T47D (cell line): ENCODE data around the gene ABCA10.
"Not testable (repeated sequence)": the region's sequence is repeated elsewhere in the genome, so short reads cannot be mapped to it uniquely, and the experiment has no call there.

ENCODE experiments used
- DNase-seq, 2 experiments: peaks; one replicate each; pipeline versions ENCODE4 v3.0.0 to v3.0.0-alpha.2; 2011 to 2012; ENCODE audit warnings: low read depth in 1 of 2, low spot score in 1 of 2
- JUND ChIP-seq: IDR thresholded peaks from 2 replicates; pipeline ENCODE4 v1.6.1; 2012; ENCODE audit warnings: low read depth
- in situ Hi-C: cut with HindIII; loops from 2 replicates; pipeline ENCODE4 v1.10.0; 2016; ENCODE audit warnings: low sequenced_read_pairs, low pct_unique_long_range_greater_than_20kb

ABCA10 gene

DNA sequence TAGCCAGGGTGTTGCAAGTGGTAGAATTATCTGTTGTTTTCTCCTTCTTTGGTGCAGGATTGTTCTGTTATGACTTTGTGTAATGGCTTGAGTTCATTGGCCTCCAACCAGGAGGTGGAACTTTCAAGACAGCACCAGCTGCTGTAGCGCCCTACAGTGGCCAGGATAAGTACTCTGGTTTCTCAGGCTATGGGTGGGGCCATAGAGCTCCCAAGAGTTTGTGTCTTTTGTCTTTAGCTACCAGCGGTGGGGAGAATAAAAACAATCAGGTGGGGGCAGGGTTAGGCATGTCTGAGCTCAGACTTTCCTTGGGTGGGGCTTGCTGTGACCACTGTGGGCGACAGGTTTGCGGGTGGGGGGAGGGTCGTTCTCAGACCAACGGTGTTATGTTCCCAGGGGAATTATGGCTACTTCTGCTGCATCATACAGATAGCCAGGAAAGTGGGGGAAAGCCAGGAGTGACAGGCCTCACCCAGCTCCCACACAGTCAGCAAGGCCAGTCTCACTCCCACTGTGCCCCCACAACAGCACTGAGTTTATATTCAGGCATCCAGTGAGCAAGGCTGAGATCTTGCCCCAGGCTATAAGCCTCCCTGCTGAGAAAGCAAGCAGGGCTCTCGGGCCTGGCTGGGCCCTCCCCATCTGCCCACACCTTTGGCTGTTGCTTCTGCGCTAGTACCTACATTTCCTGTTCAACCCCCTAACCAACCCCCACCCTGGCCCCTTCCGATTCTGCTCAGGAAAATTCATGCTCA is 15.4 kb downstream of the ABCA10 start:
- DNase-seq = no peak
- in situ Hi-C loops = no loop called here
- no peak for TF ChIP-seq JUND

DNA sequence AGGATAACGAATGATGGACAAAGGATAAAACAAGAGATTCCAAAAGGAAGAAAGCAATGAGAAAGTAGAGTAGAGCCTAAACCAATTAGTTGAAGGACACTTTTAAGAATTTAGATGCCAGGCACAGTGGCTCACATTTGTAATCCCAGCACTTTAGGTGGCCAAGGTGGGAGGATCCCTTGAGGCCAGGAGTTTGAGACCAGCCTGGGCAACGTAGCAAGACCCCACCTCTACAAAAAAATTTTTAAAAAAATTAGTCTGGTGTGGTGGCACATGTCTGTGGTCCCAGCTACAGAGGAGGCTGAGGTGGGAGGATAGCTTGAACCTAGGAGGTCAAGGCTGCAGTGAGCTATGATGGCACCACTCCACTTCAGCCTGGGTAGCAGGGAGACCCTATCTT is 20.0 kb downstream of the ABCA10 start:
- DNase-seq = no peak
- in situ Hi-C loops = no loop called here
- TF ChIP-seq JUND = no peak

DNA sequence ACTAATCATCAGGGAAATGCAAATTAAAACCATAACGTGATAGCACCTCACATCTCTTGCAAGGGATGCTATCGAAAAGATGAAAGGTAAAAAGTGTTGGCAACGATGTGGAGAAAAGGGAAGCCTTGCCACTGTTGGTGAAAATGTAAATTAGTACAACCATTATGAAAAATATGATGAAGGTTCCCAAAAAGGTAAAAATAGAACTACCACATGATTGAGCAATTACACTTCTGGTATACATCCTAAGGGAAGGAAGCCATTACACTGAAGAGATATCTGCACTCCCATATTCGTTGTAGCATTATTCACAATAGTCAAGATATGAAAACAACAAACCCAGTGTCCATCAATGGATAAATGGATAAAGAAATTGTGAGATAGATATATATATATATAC is 21.5 kb downstream of the ABCA10 start:
- in situ Hi-C loops = no loop called here
- TF ChIP-seq JUND = no peak
- DNase-seq = no peak

DNA sequence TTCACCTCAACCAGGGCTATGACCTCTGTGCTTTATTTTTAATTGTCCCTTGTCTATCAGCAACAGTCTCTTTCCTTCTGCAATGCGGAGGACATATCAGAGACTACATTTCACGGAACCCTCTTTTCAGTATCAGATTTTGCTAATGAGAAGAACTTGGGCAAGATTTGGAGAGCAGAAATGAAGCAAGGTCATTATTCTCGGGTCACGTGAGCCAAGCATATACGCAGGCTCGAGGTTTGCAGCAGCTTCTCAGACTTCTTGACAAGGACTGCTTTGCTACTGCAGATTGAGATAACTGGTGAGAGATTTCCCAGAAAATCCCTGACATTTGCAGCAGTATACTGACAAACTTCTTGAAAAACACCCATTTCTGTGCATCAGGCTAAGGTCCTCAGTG is 30.4 kb downstream of the ABCA10 start:
- in situ Hi-C loops = no loop called here
- DNase-seq = no peak
- no peak for TF ChIP-seq JUND

DNA sequence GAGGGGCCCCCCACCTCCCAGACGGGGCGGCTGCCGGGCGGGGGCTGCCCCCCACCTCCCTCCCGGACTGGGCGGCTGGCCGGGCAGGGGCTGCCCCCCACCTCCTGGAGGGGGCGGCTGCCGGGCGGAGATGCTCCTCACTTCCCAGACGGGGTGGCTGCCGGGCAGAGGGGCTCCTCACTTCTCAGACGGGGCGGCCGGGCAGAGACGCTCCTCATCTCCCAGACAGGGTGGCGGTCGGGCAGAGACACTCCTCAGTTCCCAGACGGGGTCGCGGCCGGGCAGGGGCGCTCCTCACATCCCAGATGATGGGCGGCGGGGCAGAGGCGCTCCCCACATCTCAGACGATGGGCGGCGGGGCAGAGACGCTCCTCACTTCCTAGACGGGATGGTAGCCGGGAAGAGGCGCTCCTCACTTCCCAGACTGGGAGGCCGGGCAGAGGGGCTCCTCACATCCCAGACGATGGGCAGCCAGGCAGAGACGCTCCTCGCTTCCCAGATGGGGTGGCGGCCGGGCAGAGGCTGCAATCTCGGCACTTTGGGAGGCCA is 32.4 kb downstream of the ABCA10 start:
- in situ Hi-C loops = not testable (repeated sequence)

DNA sequence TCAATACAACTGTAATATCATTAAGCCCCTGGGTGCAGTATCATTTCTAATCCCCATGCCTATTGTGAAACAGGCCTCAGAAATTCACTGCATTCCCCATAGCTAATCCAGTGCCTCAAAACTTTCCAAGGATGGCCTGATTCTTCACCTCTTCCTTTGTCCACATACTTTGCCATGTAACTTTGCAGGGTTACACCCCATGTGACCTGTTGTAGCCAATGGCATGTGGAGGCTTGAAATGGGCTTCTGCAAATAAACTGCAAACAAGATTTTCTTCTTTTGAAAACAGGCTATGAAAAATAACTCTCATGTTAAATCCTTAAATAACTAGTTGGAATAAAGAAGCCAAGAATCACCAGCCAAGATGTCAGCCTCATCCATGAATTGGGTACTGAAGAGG is 35.9 kb downstream of the ABCA10 start:
- peak in 1 of 2 experiments; percentile 22 for DNase-seq
- no peak for TF ChIP-seq JUND
- in situ Hi-C loops = no loop called here

More for the DNA sequence above, 32.4 kb downstream of the ABCA10 start:
- not testable (repeated sequence) for DNase-seq

DNA sequence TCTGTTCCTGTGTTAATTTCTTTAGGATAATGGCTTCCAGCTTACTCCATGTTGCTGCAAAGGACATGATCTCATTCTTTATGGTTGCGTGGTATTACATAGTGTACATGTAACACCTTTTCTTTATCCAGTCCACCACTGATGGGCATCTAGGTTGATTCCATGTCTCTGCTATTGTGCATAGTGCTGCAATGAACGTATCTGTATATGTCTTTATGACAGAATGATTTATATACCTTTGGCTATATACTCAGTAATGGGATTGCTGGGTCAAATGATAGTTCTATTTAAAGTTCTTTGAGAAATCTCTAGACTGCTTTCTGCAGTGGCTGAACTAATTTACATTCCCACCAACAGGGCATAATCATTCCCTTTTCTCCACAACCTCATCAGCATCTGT is 39.8 kb downstream of the ABCA10 start:
- in situ Hi-C loops = no loop called here
- no peak for TF ChIP-seq JUND
- DNase-seq = no peak

DNA sequence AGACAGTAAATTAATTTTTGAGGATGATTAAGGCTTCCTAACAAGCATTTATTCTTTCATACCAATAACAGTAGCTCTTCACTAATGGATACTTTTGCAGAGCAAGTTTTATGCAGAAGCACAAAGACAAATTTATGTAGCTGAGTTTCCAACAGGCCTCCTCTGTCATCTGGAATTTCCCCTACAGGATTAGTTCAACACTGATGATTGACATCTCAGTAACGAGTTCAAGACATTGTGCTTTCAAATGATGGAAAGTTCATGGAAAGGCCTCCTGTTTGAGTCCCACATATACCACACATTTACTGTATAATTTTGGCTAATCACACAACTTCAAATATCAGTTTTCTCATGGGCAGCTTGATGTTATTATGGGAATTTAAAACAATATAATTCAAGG is 40.6 kb downstream of the ABCA10 start:
- in situ Hi-C loops = no loop called here

DNA sequence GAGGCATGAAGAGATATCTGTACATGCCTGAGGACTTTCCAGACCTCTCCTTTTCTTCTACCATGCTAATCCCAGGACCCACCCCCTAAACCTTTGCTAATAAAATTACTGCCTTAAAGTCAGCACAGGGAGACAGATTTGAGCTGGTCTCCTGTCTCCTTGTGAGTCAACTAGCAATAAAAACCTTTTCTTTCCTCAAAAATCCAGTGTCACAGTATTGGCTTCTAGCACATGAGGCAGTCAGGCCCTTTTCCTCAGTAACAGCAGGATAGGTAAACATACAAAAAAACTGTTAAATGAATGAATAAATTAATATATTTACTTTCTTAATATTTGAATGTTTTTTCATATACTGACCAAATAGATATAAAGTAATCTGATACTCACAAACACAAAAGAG is 41.3 kb downstream of the ABCA10 start:
- in situ Hi-C loops = no loop called here
- no peak for DNase-seq
- TF ChIP-seq JUND = no peak

More for the DNA sequence above, 40.6 kb downstream of the ABCA10 start:
- DNase-seq = no peak
- TF ChIP-seq JUND = no peak

DNA sequence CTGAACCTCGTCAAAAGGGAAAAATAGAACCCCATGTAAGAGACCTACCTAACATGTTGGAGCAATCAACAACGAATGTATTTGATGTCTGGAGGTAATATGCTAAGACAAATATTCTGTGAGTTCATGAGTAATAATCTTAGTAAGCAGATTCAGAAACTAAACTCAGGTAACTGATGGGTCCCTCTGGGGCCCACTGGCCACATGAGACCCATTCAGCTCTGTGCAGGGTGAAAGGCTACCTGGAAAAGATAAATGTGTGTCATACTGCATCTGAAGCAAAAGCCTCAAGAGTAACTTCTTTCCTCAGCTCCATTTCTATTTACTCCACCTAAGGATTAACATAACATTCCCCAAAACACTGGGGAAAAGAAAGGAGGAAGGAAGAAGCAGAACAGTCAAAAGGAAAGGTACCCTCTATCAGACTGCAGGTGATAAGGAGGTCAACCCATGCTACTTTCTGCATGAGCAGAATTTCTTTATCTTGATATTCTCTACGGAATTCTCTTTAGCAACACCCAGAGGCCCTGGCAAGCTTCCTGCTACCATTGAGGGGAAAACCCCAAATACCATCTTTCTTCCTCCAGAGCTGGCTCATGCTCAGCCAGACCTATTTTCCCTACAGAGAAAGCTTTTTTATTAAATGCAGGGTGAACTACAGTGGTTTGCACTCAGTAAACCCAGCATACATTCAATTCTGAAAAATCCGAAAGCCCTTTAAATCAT is 49.2 kb downstream of the ABCA10 start:
- DNase-seq = no peak
- TF ChIP-seq JUND = no peak

DNA sequence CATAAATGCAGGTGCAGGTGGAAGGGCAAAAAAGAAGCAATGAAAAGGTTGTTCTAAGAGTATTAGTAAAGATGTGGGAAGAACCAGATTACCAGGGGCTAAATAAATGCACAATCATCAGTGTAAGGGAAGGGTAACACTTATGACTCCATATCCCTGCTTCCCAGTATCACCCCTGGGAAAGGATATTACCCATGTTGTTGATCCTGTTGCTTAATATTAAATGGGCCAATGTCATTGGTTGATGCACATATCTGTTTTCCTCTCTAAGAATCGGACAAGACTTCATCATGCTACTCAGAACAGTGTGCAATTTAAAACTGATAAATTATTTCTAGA is 52.2 kb downstream of the ABCA10 start:
- DNase-seq = no peak
- in situ Hi-C loops = no loop called here
- no peak for TF ChIP-seq JUND

More for the DNA sequence above, 49.2 kb downstream of the ABCA10 start:
- in situ Hi-C loops = no loop called here

DNA sequence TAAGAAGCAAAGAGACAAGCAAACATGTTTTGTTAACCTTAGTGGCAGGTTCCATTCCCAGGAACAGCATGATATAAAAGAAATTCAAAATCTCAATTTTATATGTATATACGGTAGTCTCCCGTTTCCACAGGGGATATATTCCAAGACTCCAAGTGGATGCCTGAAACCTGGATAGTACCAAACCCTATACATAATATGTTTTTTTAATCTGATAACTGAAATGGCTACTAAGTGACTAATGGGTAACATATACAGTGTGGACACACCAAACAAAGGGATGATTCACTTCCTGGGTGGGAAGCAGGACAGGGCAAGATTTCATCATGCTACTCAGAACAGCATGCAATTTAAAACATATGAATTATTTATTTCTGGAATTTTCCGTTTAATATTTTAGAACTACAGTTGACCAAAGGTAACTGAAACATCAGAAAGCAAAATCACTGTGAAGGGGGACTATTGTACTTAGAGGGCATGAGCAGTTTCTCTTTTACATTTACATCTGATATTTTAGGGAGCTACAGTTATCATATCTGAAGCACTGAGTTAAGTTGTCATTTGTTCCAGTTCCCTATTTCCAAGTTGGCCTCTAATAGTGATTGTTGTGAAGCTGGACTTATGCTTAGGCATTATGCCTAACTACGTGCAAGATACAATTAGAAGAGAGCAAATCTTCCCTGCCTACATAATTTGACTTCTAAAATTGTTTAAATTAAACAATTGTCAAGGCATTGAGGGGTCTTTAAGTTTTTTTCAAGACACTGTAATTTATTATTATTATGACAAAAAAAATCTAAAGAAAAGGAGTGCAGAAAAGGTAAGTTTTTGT is 52.8 kb downstream of the ABCA10 start:
- DNase-seq = no peak
- no peak for TF ChIP-seq JUND
- in situ Hi-C loops = no loop called here

DNA sequence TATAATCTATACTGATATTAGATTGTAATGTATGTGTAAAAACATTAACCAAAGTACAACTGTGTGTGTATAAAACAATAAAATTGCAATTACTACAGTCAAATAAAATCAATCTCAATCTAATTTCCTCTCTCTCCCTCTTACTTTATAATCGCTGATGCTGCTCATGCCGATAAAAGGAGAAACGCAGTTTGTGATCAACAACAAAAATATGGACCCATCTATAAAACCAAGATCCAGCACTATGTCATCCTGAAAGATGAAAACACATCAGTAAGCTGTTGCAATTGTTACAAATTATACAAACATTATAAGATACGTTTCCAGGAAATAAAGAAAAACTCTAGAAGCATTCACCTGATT is 53.4 kb downstream of the ABCA10 start:
- in situ Hi-C loops = no loop called here
- DNase-seq = no peak
- TF ChIP-seq JUND = no peak
